NT2/D1 (cell line): ENCODE measurements around the gene TMEM273.

Experiments used
- YY1 ChIP-seq: IDR thresholded peaks from 2 replicates; pipeline ENCODE4 v1.6.1; 2011; ENCODE audit not compliant: insufficient read length, insufficient read depth
- ZNF274 ChIP-seq: IDR thresholded peaks from 2 replicates; pipeline ENCODE4 v1.6.1; 2011; ENCODE audit warnings: mild to moderate bottlenecking, low read depth, low read length

DNA sequence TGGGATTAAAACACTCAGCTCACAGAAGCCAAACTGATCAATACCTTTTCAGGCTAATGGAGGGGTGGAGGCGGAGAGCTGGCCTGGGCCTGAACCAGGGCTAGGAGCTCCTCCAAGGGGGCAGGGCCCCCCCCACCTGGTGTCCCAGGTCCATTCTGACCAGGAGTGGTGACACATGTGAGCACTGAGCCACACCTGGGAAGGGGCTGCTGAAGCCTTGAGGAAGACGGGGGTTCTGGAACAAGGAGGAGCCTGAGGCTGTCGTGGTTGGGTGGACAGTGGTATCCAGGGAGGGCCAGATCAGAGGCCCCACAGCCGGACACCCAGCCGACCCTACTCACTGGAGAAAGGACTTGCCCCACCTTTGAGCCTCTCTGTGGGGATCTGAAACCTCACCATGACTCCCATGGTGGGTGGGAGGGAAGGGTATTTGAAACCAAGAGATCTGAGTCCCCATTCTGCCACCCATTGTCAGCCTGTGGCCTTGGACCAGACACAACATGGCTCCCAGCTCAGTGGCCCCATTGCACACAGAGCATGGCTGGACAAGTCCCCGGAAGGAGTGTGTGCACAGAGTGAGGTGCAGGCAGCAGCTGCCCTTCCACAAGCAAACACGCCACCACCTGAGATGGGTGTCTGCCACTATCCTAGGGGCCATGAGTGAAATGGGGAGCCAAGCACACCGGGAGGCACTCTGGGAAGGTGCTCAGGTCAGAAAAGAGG lies 12.4 kb downstream of the TMEM273 start:
- TF ChIP-seq YY1 (no peak), ZNF274 (no peak)
